GM18870 (cell line): ENCODE measurements around the gene ACSF3.

Experiments
- ATAC-seq: cut with Tn5 transposase; IDR thresholded peaks from one replicate; pipeline ENCODE4 v1.9.1; 2021; ENCODE audit warnings: moderate library complexity; ENCODE audit not compliant: unreplicated experiment

ACSF3 gene

DNA sequence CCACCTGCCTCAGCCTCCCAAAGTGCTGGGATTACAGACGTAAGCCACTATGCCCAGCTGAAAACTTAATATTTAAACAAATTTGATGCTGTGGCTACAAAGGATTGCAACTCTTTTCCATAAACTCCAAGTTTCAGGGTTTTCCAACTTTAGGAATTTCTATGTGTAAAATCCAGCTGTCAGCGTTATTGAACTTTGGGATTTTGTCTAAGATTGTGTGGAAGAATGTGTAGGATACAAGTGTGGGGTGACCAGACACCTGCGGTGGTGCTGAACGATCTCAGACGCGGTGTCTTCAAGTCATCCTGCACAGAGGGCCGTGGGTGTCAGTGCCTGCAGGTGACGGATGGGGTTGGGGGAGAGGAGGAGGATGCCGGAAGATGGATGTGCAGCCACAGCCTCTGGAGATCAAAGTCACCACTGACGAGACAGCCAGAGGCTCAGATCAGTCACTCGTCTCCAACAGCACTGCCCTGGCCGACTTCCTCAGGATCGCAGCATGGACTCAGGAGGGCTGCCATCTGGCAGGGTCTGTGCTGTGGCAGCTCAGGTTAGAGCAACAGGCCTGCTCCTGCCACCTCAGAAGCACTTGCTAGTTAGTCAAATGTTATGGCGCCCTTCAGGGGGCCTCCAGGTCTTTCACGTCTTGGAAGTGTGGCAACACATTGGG lies 13.0 kb downstream of the ACSF3 start:
- no peak for ATAC-seq

DNA sequence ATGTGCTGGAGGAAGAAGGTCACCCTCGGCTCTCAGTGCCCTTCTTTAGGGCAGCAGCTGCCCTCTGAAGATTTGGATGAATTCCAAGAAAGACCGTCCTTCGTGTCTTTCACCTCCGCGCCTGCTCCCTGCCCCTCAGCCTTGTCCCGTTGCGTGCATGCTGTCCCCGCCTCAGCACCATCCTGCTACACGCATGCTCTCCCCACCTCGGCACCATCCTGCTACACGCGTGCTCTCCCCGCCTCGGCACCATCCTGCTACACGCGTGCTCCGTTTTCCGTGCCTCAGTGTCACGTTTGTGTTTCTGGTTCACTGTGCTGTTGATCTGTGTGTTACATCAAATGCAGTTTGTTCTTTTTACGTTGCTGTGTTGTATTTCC lies 13.5 kb downstream of the ACSF3 start:
- ATAC-seq, result no peak

DNA sequence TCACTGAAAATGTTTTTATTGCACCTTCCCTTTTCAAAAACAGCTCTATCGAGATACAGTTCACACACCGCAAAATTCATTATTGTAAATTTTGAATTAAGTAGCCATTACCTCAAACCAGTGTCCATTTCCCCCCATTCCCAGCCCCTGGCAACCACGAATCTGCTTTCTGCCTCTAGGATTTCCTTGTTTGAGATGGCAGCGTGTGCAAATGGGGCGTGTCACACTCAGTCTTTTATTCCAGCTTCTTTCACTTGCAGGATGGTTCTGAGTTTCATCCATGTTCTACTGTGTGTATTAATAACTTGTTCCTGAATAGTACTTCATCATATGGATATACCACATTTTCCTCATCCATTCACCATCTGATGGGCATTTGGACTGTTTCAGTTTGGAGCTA lies 14.8 kb downstream of the ACSF3 start:
- no peak for ATAC-seq

DNA sequence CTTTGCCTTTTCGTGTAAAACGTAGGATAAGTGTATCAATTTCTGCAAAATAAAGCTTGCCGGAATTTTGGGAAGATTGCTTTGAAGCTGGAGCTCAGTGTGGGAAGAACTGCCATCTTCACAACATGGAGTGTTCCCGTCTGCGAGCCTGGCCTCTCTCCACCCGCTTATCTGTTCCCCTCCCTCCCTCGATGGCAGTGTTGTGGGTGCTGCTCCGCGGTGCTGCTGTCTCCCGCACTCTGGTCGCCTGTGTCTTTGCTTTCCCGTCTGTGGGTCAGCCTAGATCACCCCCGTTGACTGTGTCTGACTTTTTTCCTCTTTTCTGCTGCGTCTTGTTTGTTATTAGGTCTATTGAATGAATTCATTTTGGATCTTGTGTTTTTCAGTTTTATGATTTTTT lies 17.0 kb downstream of the ACSF3 start:
- no peak for ATAC-seq

DNA sequence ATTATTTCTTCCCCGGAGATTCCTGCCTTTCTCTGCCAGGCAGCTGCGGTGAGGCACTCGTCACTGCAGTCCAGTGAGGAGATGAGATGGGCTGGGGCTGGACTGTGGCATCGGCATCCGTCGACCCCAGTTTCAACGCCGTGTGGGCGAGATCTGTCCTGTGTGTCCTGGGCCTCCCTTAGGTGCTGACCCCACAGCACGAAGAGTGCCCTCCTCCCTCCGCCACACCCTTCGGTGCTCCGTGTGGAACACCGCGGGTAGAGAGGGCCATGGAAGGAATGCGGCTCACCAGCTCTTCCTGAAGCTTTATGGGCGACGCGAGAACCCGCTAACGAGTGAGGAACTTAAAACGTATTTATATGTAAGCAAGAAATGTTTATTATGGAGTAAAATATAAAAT lies 17.6 kb downstream of the ACSF3 start:
- no peak for ATAC-seq

DNA sequence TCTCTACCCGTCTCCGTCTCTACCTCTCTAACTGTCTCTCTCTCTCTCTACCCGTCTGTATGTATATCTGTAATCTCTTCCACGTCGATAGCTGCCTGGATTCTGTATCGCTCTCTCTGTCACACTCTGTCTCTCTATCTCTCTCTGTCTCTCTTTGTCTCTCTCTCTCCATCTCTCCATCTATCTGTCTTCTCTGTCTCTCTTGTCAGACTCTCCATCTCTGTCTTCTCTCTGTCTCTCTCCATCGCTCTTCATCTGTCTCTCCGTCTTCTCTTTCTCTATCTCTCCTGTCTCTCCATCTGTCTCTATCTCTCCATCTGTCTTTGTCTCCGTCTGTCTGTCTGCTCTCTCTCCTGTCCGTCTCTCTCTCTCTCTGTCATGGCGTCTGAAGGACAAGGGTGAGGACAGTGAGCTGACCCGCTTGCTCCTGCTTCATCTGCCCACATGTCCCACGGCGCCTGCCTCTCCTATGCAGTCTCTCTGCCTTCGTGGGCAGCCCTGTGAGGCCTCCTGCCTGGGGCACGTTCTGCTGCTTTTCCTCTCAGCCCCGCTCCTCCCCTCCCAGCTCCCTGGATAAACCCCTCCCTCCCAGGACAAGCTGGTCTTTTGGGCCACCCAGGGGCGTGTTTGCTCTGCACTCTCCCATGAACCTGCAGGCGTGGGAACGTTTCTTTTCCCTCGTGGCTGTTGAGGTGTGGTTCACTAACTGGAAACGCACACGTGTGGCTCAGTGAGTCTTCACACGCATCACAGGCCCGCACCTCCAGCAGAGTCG lies 18.9 kb downstream of the ACSF3 start:
- ATAC-seq, result no peak

DNA sequence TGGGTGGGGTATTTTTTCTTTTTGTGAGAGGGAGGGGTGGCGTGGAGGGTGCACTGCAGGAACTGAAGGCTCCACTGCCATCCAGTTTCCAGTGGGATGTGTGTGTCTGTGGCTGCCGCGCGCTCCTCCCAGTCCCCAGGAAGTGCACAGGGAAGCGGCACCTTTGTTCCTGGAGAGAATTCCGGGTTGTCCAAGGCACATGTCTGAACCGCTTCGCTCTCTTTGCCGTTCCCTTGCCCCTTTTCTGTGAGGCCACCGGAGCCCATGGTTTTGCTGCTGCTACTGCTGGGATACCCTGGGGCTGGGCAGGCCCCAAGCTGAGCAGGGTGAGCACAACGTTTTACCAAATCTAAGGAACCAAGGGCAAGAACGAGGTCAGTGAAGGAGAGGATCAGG lies 19.5 kb downstream of the ACSF3 start:
- ATAC-seq, result no peak

DNA sequence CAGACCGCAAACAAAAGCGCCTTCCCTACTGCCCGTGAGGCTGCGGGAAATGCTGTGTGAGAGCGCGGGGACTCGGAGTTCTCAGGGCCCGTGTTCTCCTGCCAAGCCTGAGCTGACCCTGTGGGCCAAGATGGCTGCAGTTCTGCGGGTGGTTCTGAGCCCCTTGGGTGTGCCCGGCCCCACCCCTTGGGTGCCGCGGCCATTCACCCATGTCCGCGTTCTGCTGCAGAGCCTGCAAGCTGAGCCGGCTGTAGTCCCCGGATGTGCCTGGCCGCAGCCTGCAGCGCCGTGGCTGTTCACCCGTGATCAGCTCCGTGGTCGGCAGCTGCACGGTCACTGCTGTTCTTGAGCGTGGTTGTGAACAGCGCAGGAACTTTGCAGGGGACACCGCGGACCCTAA lies 20.0 kb downstream of the ACSF3 start:
- no peak for ATAC-seq

DNA sequence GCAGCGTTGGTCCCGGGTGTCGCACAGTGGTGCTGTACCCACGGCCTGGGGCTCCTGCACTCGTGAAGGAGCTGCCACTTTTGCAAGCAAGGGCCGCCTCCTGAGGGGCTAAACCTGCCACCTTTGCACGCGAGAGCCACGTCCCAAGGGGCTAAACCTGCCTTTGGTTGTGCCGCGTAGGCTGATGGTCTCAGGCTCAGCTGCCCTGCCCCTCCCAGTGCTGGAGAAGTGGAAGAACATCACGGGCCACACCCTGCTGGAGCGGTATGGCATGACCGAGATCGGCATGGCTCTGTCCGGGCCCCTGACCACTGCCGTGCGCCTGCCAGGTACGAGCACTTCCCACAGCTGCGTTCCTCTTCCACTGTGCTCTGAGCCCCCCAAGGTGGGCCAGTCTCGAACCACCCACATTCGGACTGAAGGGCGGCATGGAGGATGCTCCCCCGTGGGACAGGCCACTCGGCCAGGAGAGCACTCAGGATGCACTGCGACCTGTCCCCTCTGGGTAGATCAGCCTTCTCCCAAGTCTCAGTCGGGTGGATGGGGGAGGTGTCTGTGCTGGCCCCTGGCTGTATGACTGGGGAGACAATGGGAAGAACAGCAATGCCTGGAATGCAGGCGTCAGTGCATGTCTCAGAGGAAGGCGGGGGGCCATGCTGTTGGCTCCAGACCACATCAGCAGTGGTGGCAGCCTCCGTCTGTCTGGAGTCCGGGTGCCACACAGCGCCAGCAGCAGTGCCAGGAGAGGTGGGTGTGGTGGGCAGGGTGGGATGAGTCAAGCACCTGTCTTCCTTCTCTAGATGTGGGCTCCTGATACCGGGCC lies 20.7 kb downstream of the ACSF3 start:
- no peak for ATAC-seq

DNA sequence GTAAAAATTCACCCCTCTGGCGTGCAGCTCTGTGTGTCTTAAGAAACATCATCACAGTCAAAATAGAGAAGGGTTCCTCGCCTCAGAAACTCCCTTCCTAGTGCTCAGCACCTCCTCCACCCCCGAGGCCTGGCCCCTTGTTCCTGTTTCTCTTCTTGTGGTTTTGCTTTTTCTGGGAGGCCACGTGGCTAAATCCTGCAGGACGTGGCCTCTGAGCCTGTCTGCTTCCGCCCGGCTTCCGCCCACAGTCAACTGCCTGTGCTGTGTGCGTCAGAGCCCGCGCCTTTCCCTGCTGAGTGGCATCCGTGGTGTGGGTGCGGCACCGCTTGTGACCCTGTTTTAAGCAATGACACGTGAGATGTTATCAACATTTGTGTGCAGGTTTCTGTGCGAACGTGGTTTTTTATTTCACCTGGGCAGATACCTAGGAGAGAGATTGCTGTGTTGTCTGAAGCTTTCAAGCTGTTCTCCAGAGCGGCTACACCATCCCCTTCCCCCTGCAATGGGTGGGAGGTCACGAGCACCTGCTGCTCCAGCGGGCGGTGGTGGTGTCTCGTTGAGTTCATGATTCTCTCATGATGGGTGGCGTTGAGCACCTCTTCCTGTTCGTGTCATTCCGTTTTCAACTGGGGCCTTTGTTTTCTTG lies 21.7 kb downstream of the ACSF3 start:
- peak; percentile 72 for ATAC-seq

DNA sequence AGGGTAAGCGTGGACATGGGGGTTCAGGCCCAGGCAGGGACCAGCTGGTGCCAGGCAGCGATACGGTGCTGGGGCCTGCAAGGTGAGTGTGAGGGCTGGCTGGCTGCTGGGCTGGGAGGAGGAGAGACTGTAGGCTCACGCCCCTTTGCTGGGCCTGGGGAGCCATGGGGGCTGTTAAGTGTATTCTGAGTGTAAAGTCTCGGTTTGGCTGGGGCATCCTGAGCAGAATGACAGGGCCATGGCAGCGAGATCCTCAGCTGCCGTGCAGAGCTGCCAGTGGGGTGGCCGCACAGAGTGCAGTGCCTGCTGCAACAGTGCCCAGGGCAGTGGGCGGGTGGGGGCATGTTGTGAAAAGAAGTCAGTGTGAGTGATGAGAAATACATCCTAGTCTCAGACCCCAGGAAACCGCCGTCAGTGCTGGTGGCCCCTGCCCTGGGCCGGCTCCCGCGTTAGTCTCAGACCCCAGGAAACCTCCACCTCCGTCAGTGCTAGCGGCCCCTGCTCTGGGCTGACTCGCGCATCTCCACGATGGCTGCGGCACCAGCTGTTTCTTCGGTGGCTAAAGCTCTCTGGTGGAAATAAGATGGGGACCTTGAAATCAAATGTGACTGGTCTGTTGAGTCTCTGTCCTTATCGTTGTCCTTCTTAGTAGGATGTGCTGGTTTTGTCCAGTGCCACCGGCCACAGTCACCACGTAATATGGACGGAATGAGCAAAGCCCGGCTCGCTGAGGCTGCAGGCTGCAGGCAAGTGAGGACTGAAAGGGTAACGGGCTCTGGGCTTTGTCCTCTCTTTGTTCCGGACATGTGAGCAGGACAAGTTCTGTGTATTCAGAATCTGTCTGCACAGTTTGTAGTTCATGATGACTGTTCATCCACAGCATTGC lies 22.9 kb downstream of the ACSF3 start:
- no peak for ATAC-seq

DNA sequence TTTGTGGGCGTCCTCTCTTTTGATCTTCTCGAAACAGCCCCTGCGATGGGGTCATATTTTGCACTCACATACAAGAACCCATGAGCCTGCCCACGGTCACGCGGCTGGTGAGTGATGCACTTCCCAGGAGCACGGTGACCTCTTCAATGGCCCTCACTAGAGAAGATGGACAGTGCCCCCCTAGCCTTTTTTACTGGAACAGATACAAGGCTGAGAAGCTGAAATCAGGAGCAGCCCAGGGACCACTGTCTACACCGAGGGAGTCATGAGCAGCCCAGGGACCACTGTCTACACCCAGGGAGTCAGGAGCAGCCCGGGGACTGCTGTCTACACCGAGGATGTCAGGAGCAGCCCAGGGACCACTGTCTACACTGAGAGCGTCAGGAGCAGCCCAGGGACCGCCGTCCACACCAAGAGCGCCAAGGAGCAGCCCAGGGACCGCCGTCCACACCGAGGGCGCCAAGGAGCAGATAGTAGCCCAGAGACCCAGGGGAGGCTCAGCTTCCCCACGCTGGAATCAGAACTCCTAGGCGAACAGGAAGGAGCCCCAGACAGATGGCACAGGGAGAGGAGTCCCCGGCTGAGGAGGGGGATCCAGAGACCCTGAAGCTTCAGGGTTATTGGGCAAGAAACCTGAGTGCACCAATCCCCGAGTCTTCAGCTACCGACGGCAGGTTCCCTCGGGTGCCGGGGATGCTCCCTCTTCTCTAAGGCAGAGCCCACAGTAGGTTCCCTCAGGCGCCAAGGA lies 23.7 kb downstream of the ACSF3 start:
- ATAC-seq, result no peak

DNA sequence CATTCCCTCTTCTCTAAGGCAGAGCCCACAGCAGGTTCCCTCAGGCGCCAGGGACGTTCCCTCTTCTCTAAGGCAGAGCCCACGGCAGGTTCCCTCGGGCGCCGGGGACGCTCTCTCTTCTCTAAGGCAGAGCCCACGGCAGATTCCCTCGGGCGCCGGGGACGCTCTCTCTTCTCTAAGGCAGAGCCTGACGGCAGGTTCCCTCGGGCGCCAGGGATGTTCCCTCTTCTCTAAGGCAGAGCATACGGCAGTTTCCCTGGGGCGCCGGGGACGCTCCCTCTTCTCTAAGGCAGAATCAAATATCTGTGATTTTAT lies 24.3 kb downstream of the ACSF3 start:
- ATAC-seq, result no peak

DNA sequence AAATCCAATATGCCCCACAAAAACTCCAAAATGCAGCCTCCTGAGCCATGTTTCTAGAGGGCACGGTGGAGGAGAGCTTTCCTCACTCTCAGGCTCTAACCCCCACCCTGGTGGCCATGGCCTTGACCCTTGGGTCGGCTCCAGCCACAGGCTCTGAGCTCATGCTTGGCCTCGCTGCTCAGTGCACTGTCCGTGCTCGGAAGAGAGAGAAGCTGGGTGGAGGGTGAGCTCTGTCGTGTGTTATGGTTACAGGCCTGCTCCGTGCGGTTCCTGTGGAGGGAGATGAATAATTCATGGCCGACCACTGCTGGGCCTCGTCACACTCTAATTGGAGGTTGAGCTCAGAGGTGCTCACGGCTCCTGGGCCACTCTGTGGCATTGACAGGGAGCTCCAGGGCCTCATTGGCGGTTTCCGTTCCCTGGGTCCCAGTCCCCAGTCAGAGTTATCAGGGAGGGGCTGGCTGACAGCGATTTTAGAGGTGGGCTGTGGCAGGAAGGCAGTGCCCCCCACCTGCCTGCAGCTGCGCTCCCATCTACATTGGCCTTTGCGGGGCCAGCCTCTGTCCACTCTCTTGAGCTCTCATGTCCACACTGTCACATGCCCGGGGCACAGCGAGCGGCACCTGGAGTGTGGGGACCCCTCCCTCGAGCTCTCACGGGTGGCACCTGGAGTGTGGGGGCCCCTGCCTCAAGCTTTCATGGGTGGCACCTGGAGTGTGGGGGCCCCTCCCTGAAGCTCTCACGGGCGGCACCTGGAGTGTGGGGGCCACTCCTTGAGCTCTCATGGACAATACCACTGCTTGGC lies 24.9 kb downstream of the ACSF3 start:
- ATAC-seq, result no peak

DNA sequence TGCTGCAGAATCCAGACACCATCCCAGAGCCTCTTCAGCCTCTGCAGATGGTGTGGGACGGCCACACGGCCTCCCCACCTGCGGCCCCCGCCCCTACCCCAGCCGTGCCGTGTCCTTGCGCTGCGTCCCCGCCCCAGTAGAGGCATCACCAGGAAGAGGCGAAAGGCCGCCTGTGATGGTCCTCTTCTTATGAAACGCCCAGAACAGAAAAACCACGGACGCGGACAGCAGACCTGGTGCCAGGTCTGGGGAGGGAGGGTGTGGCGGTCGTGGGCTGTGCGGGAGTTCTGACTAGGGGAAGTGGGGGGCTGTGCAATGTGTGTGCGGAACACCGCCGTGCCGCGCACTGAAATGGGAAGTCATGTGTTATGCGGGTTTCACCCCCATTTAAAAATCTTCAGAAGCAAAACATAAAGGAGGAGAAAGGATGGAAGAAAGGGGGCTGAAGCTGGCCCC lies 25.5 kb downstream of the ACSF3 start:
- ATAC-seq, result no peak

DNA sequence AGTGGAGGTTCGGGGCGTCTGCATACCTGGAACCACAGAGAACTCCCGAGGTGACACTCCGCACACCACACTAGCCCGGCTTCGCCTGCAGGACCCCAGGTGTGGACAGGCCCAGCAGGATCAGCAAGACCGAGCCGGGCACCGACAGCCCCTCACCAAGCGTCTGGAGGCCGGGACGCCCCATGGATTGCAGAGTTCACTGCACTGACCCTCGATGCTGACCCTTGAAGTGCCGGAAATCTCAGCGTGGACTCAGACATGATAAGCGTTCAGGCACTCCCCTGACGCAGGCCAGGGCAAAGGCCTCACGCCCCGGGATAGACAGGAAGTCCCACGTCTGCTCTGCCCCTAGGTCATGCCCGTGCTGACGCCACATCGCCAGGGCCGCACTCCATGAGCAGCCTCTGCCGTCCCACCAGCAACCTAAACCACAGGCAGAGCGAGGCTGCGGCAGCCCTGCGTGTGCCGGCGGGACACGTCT lies 26.0 kb downstream of the ACSF3 start:
- no peak for ATAC-seq

DNA sequence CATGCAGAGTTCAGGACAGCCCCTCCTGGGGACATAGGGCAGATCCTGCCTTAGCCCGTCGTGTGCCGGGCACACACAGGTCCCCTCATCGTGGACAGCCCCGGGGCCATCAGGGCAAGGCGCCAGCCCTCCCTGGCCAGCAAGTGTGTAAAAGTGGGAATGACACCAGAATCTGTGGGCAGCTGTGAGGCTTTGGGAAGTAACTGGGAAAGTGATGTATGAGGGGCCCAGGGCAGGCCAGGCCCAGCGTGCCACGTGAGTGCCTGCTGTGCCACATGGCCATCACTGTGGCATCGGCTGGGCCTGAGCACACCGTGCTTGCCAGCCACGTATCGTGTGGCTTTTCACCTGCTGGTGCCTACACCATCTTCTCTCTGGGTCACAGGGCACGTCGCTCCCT lies 26.6 kb downstream of the ACSF3 start:
- no peak for ATAC-seq

DNA sequence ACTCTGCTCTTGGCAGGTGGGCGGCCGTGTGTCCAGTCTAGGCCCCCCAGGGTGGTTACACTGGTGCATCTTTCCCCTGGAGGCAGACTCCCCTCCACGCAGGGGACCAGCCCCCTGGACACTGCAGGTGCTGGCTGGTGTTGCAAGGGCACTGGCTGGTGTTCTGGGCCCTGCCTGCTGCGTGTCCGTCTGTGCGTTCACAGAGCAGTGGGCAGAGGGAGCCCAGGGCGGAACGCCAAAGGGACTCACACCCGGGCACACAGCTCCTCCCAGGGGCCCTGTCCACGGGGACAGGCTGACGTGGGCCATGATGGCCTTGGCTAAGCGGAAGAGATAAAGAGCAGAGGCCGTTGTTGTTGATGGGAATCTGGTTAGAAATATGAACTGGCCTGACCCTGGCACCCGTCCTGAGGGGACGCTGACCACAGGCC lies 27.3 kb downstream of the ACSF3 start:
- no peak for ATAC-seq
